ENCODE measurements around the gene AWAT2. TPM values are rescaled to one million over a fixed set of nuclear protein-coding genes. Genes with fewer than 3 reads are reported as not detected.
A peak's percentile ranks its signal among the peaks of the same experiment; 100 is the strongest.

Gene AWAT2
- total RNA-seq, 1 donor from 2014 or later = 2.5 TPM

GRCh38 chrX:69995362-69996112 is 54.2 kb downstream of the AWAT2 start:
- DNase-seq = no peak

- no peak for DNase-seq
Observed at GRCh38 chrX:69993494-69993893, 56.2 kb downstream of the AWAT2 start.

DNA sequence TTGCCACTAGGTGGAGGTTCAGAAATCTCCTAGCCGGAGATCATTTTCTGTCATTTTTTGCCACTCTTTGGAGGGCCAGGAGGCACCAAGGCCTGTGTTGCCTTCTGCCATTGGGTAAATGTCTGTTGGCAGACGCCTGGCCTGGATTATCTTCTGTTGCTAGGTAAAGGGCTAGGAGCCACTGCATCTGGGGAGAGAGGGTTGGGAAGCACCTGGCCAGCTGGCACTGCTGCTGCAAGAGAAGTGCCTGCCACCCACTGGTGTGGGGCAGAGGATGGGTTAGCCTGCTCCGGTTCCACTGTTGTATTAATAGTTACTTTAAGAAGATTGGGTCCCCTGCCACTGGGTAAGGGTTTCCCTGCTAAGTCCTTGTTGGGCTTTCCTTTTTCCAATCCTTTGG is 58.1 kb downstream of the AWAT2 start:
- no peak for DNase-seq

Small RNAs within 50 kb of the gene (small RNA-seq; reads per million reads assigned to genes)
- 1.8 reads per million, percentile 85 among the genes with 10 or more reads in this experiment for gene MIR676 (ENCODE audit: low replicate concordance)

Other genes with a start within 250 kb of the AWAT2 start
- gene OTUD6A, start 12.5 kb upstream of the AWAT2 start, total RNA-seq = not detected
- gene IGBP1, start 83.5 kb upstream of the AWAT2 start, total RNA-seq = 59.1 TPM
- gene DGAT2L6, start 127.5 kb upstream of the AWAT2 start, total RNA-seq = 12.4 TPM
- 4.7 TPM for gene AWAT1, start 184.7 kb upstream of the AWAT2 start, total RNA-seq
- gene P2RY4, start 210.3 kb upstream of the AWAT2 start, total RNA-seq = 0.69 TPM
- gene ARR3, start 218.4 kb upstream of the AWAT2 start, total RNA-seq = not detected
- gene RAB41, start 232.2 kb upstream of the AWAT2 start, total RNA-seq = not detected
- 19.8 TPM for gene PDZD11, start 240.0 kb upstream of the AWAT2 start, total RNA-seq
- 5.8 TPM for gene KIF4A, start 240.2 kb upstream of the AWAT2 start, total RNA-seq